H1 (cell line): Measurements from ENCODE around the gene PDC. TPM values are rescaled to one million over a fixed set of nuclear protein-coding genes. Genes with fewer than 3 reads are reported as not detected.

Experiments used
- CTCF ChIA-PET: fragments of 300-600 bp; sonication (Branson Sonifier 250); formaldehyde crosslinking; loops from one replicate; lab custom pipeline; 2021; ENCODE audit not compliant: partially characterized antibody; lab: Charles Lee
- POLR2A ChIA-PET: fragments of 300-600 bp; sonication (Branson Sonifier 250); formaldehyde crosslinking; loops from one replicate; lab custom pipeline; 2021; ENCODE audit warnings: inconsistent platforms; ENCODE audit not compliant: partially characterized antibody; lab: Charles Lee
- DNase-seq, 2 experiments: peaks; one replicate each; pipeline versions ENCODE4 v3.0.0 to v3.0.0-alpha.2; 2010 to 2022; ENCODE audit warnings: low spot score in 2 of 2, low read depth in 1 of 2, mixed read lengths in 1 of 2
- FAIRE-seq: peaks from 2 replicates; lab custom pipeline; 2011; peaks lifted over from hg19 to GRCh38; lab: Jason Lieb, UNC
- H2AFZ ChIP-seq: 2 replicates; pipeline ENCODE4 v1.8.1; 2012; ENCODE audit warnings: low read length, inconsistent platforms
- H2AK5ac ChIP-seq: 2 replicates; pipeline ENCODE4 v1.6.1; 2013; ENCODE audit warnings: low read depth, low read length
- H2BK120ac ChIP-seq: replicated peaks from 2 replicates; pipeline ENCODE3; 2013; ENCODE audit warnings: low read depth, low read length, inconsistent platforms
- H2BK12ac ChIP-seq: 2 replicates; pipeline ENCODE4 v1.6.1; 2013; ENCODE audit warnings: low read depth, low read length
- H2BK15ac ChIP-seq: 2 replicates; pipeline ENCODE4 v1.6.1; 2013; ENCODE audit warnings: low read length
- H2BK20ac ChIP-seq: 2 replicates; pipeline ENCODE4 v1.6.1; 2013; ENCODE audit warnings: low read length
- H2BK5ac ChIP-seq: 2 replicates; pipeline ENCODE4 v1.6.1; 2013; ENCODE audit warnings: low read depth, low read length
- H3K14ac ChIP-seq: 2 replicates; pipeline ENCODE4 v1.6.1; 2013; ENCODE audit warnings: inconsistent platforms; ENCODE audit not compliant: insufficient read length
- H3K18ac ChIP-seq: 2 replicates; pipeline ENCODE4 v1.6.1; 2013; ENCODE audit warnings: low read length; ENCODE audit errors: extremely low read depth
- H3K23ac ChIP-seq: 2 replicates; pipeline ENCODE4 v1.6.1; 2013; ENCODE audit warnings: inconsistent platforms; ENCODE audit not compliant: insufficient read length
- H3K23me2 ChIP-seq: 2 replicates; pipeline ENCODE4 v1.6.1; 2013; ENCODE audit warnings: low read depth, low read length
- H3K27ac ChIP-seq: 2 replicates; pipeline ENCODE4 v1.6.1; 2011; ENCODE audit warnings: low read depth, low read length, inconsistent platforms
- H3K27me3 ChIP-seq, 4 experiments: replicated peaks in 1 of 4; 1 replicate in 1 of 4; 2 replicates in 3 of 4; pipeline versions ENCODE4 v1.6.1 to v1.8.1; 2011 to 2013; ENCODE audit warnings: low read length in 3 of 4, mild to moderate bottlenecking in 3 of 4, inconsistent platforms in 2 of 4, mixed read lengths in 2 of 4, moderate library complexity in 1 of 4; ENCODE audit not compliant: control insufficient read depth in 3 of 4, insufficient read depth in 3 of 4; ENCODE audit errors: extremely low read depth in 1 of 4
- H3K36me3 ChIP-seq, 4 experiments: 2 replicates each; pipeline versions ENCODE4 v1.6.1 to v1.8.1; 2011 to 2013; ENCODE audit warnings: mild to moderate bottlenecking in 4 of 4, low read length in 3 of 4, moderate library complexity in 2 of 4, control low read depth in 1 of 4, inconsistent platforms in 1 of 4; ENCODE audit not compliant: insufficient read depth in 4 of 4, control insufficient read depth in 2 of 4
- H3K4ac ChIP-seq: replicated peaks from 2 replicates; pipeline ENCODE3; 2013; ENCODE audit warnings: low read length, low read depth, mixed read lengths, inconsistent platforms; ENCODE audit not compliant: insufficient read length
- H3K4me1 ChIP-seq, 4 experiments: replicated peaks in 1 of 4; 1 replicate in 1 of 4; 2 replicates in 3 of 4; pipeline versions ENCODE4 v1.6.1 to v1.8.1; 2011 to 2013; ENCODE audit warnings: low read length in 3 of 4, inconsistent platforms in 2 of 4, mixed read lengths in 1 of 4; ENCODE audit not compliant: insufficient read depth in 4 of 4, control insufficient read depth in 3 of 4
- H3K4me2 ChIP-seq, 2 experiments: 2 replicates each; pipeline versions ENCODE4 v1.6.1 to v1.8.1; 2011 to 2013; ENCODE audit warnings: low read depth in 2 of 2, low read length in 2 of 2, control low read depth in 1 of 2, inconsistent platforms in 1 of 2, mild to moderate bottlenecking in 1 of 2; ENCODE audit not compliant: insufficient read depth in 1 of 2
- H3K4me3 ChIP-seq, 4 experiments: fragments of 200-600, 300-600 bp in 1 of 4; sonication (generic), shearing (Covaris generic), sonication (Bioruptor Twin) in 1 of 4; 2 replicates each; pipeline versions ENCODE4 v1.5.1 to v1.8.1; 2011 to 2016; ENCODE audit warnings: low read length in 4 of 4, low read depth in 3 of 4, control low read depth in 2 of 4, inconsistent platforms in 2 of 4, mild to moderate bottlenecking in 2 of 4, mixed read lengths in 1 of 4, moderate library complexity in 1 of 4; ENCODE audit not compliant: insufficient read depth in 2 of 4; ENCODE audit errors: extremely low read depth in 1 of 4
- H3K56ac ChIP-seq: replicated peaks from 2 replicates; pipeline ENCODE3; 2013; ENCODE audit warnings: low read depth, mild to moderate bottlenecking, mixed read lengths, low read length, inconsistent platforms; ENCODE audit not compliant: insufficient read length
- H3K79me1 ChIP-seq: 2 replicates; pipeline ENCODE4 v1.6.1; 2013; ENCODE audit warnings: low read depth, low read length, control low read depth
- H3K79me2 ChIP-seq, 2 experiments: 2 replicates each; pipeline versions ENCODE4 v1.6.1 to v1.8.1; 2012 to 2013; ENCODE audit warnings: low read length in 2 of 2, mild to moderate bottlenecking in 2 of 2, inconsistent platforms in 1 of 2; ENCODE audit not compliant: insufficient read depth in 2 of 2, control insufficient read depth in 1 of 2
- H3K9ac ChIP-seq, 4 experiments: replicated peaks in 1 of 4; 1 replicate in 1 of 4; 2 replicates in 3 of 4; pipeline versions ENCODE4 v1.6.1 to v1.8.1; 2011 to 2013; ENCODE audit warnings: low read depth in 3 of 4, low read length in 3 of 4, control low read depth in 2 of 4, mild to moderate bottlenecking in 2 of 4, moderate library complexity in 2 of 4, inconsistent platforms in 1 of 4; ENCODE audit errors: extremely low read depth in 1 of 4
- H3K9me3 ChIP-seq, 2 experiments: 2 replicates each; pipeline versions ENCODE4 v1.6.1 to v1.8.1; 2012 to 2013; ENCODE audit warnings: mild to moderate bottlenecking in 2 of 2, moderate library complexity in 2 of 2, control low read depth in 1 of 2, inconsistent platforms in 1 of 2, low read depth in 1 of 2, low read length in 1 of 2, mixed read lengths in 1 of 2; ENCODE audit not compliant: insufficient read depth in 2 of 2
- H4K20me1 ChIP-seq, 2 experiments: replicated peaks in 1 of 2; 2 replicates each; pipeline versions ENCODE3 to v1.8.1; 2011 to 2013; ENCODE audit warnings: inconsistent platforms in 2 of 2, low read length in 2 of 2, mild to moderate bottlenecking in 1 of 2; ENCODE audit not compliant: insufficient read depth in 2 of 2, control insufficient read depth in 1 of 2
- H4K5ac ChIP-seq: 2 replicates; pipeline ENCODE4 v1.6.1; 2013; ENCODE audit warnings: low read length, low read depth, mixed read lengths, inconsistent platforms; ENCODE audit not compliant: insufficient read length
- H4K8ac ChIP-seq: 2 replicates; pipeline ENCODE4 v1.8.0; 2013; ENCODE audit warnings: mild to moderate bottlenecking, moderate library complexity, low read length, inconsistent platforms; ENCODE audit not compliant: insufficient read depth; ENCODE audit errors: extremely low read depth
- H4K91ac ChIP-seq: replicated peaks from 2 replicates; pipeline ENCODE3; 2013; ENCODE audit warnings: low read length, mixed read lengths, inconsistent platforms; ENCODE audit not compliant: insufficient read length
- RAD21 ChIP-seq, 2 experiments: IDR thresholded peaks in 1 of 2; conservative IDR thresholded peaks in 1 of 2; 2 replicates each; pipeline ENCODE4 v1.6.1; 2011; ENCODE audit warnings: low read depth in 2 of 2, low read length in 2 of 2, improper control_type of control experiment in 1 of 2, inconsistent platforms in 1 of 2, mild to moderate bottlenecking in 1 of 2, moderate library complexity in 1 of 2
- YY1 ChIP-seq: IDR thresholded peaks from 2 replicates; pipeline ENCODE4 v1.6.1; 2011; ENCODE audit warnings: low read depth, mild to moderate bottlenecking, low read length
- WGBS, 2 experiments: shearing (Covaris generic) in 1 of 2; methylation state at CpG; one replicate each; pipeline versions ENCODE4 v1.1.6 to v1.1.7; 2013 to 2015; ENCODE audit warnings: low lambda C conversion rate in 2 of 2, mixed read lengths in 2 of 2, inconsistent platforms in 1 of 2, low coverage in 1 of 2, missing lambda C conversion rate in 1 of 2; ENCODE audit not compliant: insufficient replicate concordance in 2 of 2, insufficient coverage in 1 of 2, insufficient read length in 1 of 2; ENCODE audit errors: extremely low coverage in 1 of 2, missing lambda C conversion rate in 1 of 2; 5-methylcytosine and 5-hydroxymethylcytosine counted together
- polyA plus RNA-seq, 7 experiments: library from polyadenylated mRNA; depleted of rRNA in 3 of 7; stranded (reverse) in 5 of 7; unstranded in 2 of 7; fragments of >200 nt in 5 of 7; fragments of 200-250 nt in 2 of 7; gene quantifications; 1 replicate in 5 of 7; 2 replicates in 1 of 7; 4 replicates in 1 of 7; pipeline versions ENCODE4 v1.2.1 to v1.2.3, GENCODE V29; 2011 to 2013; ENCODE audit warnings: missing spikeins in 2 of 7, mixed read lengths in 2 of 7
- total RNA-seq: library from RNA; stranded (reverse); fragmentation: NEBNext Ultra II Directional; extraction: Animal tissue kit (Norgen Biotek cat#: 25700); gene quantifications from 2 replicates; pipeline ENCODE4 v1.2.1, GENCODE V29; 2021
- TF ChIP-seq, protein P1 (sequence below), 3 experiments: IDR thresholded peaks; 1 replicate in 2 of 3; 2 replicates in 1 of 3; pipeline versions ENCODE4 v1.5.1 to v1.6.1; 2011; ENCODE audit warnings: low read length in 3 of 3, mild to moderate bottlenecking in 3 of 3, inconsistent platforms in 2 of 3, low read depth in 1 of 3, moderate library complexity in 1 of 3; ENCODE audit not compliant: insufficient read depth in 1 of 3; ENCODE audit errors: control extremely low read depth in 1 of 3

PDC gene
- total and polyA plus RNA-seq, 2 of the 8 experiments (the other 6 are each of a cell fraction or from before 2014, with no cell fraction given) = not detected

DNA sequence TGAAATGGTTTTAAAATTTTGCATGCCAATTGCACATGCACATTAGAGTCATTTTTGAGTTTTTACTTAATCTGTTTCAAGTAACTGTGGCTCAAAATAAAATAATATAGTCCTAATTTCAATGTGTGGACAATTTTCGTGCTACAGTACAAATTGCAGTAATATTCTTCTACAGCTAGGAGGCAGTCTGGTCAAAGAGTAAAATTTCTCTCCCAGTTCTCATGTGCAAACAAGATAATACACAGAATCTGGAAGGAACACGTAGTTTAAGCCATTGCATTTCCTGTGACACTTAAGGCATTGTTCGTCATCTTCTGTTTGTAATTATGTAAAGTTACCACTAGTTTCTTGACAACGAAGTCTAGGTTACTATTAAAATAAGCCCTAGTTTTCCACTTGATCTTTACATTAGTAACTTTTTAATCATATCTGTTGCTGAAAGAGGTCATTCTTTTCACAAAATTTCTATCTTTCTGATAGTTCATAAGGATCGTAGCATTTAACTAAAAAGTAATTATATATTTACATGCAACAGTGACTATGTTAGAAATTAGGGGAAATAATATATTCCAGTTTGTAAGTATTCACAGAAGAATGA is 56.4 kb downstream of the PDC start:
- Histone ChIP-seq H4K91ac (no peak overlapping the region), H3K4me1 (no peaks in the 10 kb centered on the region), H3K4ac (no peak overlapping the region), H2BK5ac (no peak overlapping the region), H3K23me2 (no peaks in the 10 kb centered on the region), H3K27ac (no peak overlapping the region), H2BK120ac (no peak overlapping the region), H3K18ac (no peak overlapping the region), H2BK20ac (no peak overlapping the region), H3K4me3 (no peak overlapping the region), H4K20me1 (peaks cover 0 to 1% of the 10 kb centered on the region in 2 experiments), H3K79me2 (no peaks in the 10 kb centered on the region), H2BK12ac (no peak overlapping the region), H2BK15ac (no peak overlapping the region), H3K79me1 (no peaks in the 10 kb centered on the region)
- DNase-seq = no peak
- TF ChIP-seq, protein P1, sequence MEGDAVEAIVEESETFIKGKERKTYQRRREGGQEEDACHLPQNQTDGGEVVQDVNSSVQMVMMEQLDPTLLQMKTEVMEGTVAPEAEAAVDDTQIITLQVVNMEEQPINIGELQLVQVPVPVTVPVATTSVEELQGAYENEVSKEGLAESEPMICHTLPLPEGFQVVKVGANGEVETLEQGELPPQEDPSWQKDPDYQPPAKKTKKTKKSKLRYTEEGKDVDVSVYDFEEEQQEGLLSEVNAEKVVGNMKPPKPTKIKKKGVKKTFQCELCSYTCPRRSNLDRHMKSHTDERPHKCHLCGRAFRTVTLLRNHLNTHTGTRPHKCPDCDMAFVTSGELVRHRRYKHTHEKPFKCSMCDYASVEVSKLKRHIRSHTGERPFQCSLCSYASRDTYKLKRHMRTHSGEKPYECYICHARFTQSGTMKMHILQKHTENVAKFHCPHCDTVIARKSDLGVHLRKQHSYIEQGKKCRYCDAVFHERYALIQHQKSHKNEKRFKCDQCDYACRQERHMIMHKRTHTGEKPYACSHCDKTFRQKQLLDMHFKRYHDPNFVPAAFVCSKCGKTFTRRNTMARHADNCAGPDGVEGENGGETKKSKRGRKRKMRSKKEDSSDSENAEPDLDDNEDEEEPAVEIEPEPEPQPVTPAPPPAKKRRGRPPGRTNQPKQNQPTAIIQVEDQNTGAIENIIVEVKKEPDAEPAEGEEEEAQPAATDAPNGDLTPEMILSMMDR (IDR thresholded peaks at IDR 0.05; ENCODE audit: control extremely low read depth in 1 of 3, insufficient read depth in 1 of 3, low read depth in 1 of 3, low read length in 3 of 3) = peak in 2 of 3 experiments; percentile 28 to 56; a peak in 2 of 4 replicates
- no peak for TF ChIP-seq YY1
- peak; percentile 54 to 55 for TF ChIP-seq RAD21 (IDR thresholded peaks at IDR 0.05 in 1 of 2, conservative IDR thresholded peaks at IDR 0.05 in 1 of 2; ENCODE audit: low read depth in 2 of 2, low read length in 2 of 2)
- TF ChIP-seq, all 59 proteins: peak for 2
- ChIA-PET CTCF (interaction anchor here (0.6 to 1.6 kb wide), 16 partner anchors 9 to 401 kb away, joined by 3 to 8 read pairs (median 4); partner anchors contain the start of gene TPR), POLR2A (no interaction called here)
- Histone ChIP-seq H3K27me3 (no peaks in the 10 kb centered on the region), H3K9ac (no peak overlapping the region), H3K56ac (no peak overlapping the region), H3K36me3 (peaks cover 0 to 41% (median 15%) of the 10 kb centered on the region in 4 experiments; a peak in 3 of 8 replicates), H4K5ac (no peak overlapping the region), H2AK5ac (no peak overlapping the region), H3K4me2 (no peak overlapping the region), H3K23ac (no peak overlapping the region), H2AFZ (no peak overlapping the region), H4K8ac (no peak overlapping the region), H3K9me3 (no peaks in the 10 kb centered on the region), H3K14ac (no peak overlapping the region)
- WGBS, 2 experiments = 79% methylated on average over 5 of the region's 5 CpGs; no CpG with 5 or more reads in 1 of the 2 experiments
- peak; percentile 82 for FAIRE-seq
